ENCODE results near the gene INVS.

INVS gene

GRCh38 chr9:100340224-100340623 lies 241.2 kb downstream of the INVS start:
- H2AFZ ChIP-seq (ENCODE audit: low read depth, low read length) = no peak overlapping the region
- no peaks in the 10 kb centered on the region; the same call in 1 of the 2 replicates for H3K4me1 ChIP-seq (ENCODE audit: insufficient read depth, low read length)
- no peaks in the 10 kb centered on the region for H3K27me3 ChIP-seq (ENCODE audit: insufficient read depth, low read length, poor library complexity)
- peaks cover 81% of the 10 kb centered on the region for H3K79me2 ChIP-seq (ENCODE audit: insufficient read depth, low read length)
- no peak overlapping the region for H3K27ac ChIP-seq (ENCODE audit: low read length)
- DNase-seq (no peak), ATAC-seq (ENCODE audit: insufficient read depth, low read depth) (no peak)
- TF ChIP-seq EZH2 (IDR thresholded peaks at IDR 0.05; ENCODE audit: borderline replicate concordance, low read depth, low read length, severe bottlenecking) (no peak), CTCF (IDR thresholded peaks at IDR 0.05; ENCODE audit: borderline replicate concordance, extremely low read depth, low read length, poor library complexity, severe bottlenecking) (no peak)
- peaks cover 18% of the 10 kb centered on the region for H4K20me1 ChIP-seq (ENCODE audit: insufficient read depth, low read length)
- H3K36me3 ChIP-seq (ENCODE audit: insufficient read depth, low read length) = peaks cover 58% of the 10 kb centered on the region
- H3K9me3 ChIP-seq (ENCODE audit: insufficient read depth, low read length, severe bottlenecking) = no peaks in the 10 kb centered on the region
- H3K9ac ChIP-seq (ENCODE audit: low read depth, low read length) = no peak overlapping the region
- no peak overlapping the region for H3K4me2 ChIP-seq (ENCODE audit: insufficient read depth, low read length)
- no peak overlapping the region for H3K4me3 ChIP-seq (ENCODE audit: low read depth in 1 of 2, low read length in 2 of 2)

- no peaks in the 10 kb centered on the region for H3K27me3 ChIP-seq (ENCODE audit: insufficient read depth, low read length, poor library complexity)
- H3K4me1 ChIP-seq (ENCODE audit: insufficient read depth, low read length) = peaks cover 2% of the 10 kb centered on the region; the same call in 1 of the 2 replicates
- H4K20me1 ChIP-seq (ENCODE audit: insufficient read depth, low read length) = peaks cover 31% of the 10 kb centered on the region
- DNase-seq (no peak), ATAC-seq (ENCODE audit: insufficient read depth, low read depth) (no peak)
- no peak overlapping the region for H3K4me2 ChIP-seq (ENCODE audit: insufficient read depth, low read length)
- H3K36me3 ChIP-seq (ENCODE audit: insufficient read depth, low read length) = peaks cover 61% of the 10 kb centered on the region
- TF ChIP-seq EZH2 (IDR thresholded peaks at IDR 0.05; ENCODE audit: borderline replicate concordance, low read depth, low read length, severe bottlenecking) (no peak), CTCF (IDR thresholded peaks at IDR 0.05; ENCODE audit: borderline replicate concordance, extremely low read depth, low read length, poor library complexity, severe bottlenecking) (no peak)
- no peak overlapping the region for H3K27ac ChIP-seq (ENCODE audit: low read length)
- H3K9ac ChIP-seq (ENCODE audit: low read depth, low read length) = no peak overlapping the region
- H3K9me3 ChIP-seq (ENCODE audit: insufficient read depth, low read length, severe bottlenecking) = no peaks in the 10 kb centered on the region
- no peak overlapping the region for H3K4me3 ChIP-seq (ENCODE audit: low read depth in 1 of 2, low read length in 2 of 2)
- no peak overlapping the region for H2AFZ ChIP-seq (ENCODE audit: low read depth, low read length)
- H3K79me2 ChIP-seq (ENCODE audit: insufficient read depth, low read length) = peaks cover 86% of the 10 kb centered on the region
These were observed 242.8 kb downstream of the INVS start for GRCh38 chr9:100341889-100342288.

GRCh38 chr9:100346836-100347235 lies 247.8 kb downstream of the INVS start:
- H2AFZ ChIP-seq (ENCODE audit: low read depth, low read length) = no peak overlapping the region
- DNase-seq = no peak

More at GRCh38 chr9:100346836-100347235, 247.8 kb downstream of the INVS start:
- Histone ChIP-seq H3K79me2 (ENCODE audit: insufficient read depth, low read length) (peaks cover 99% of the 10 kb centered on the region), H3K27ac (ENCODE audit: low read length) (no peak overlapping the region), H3K27me3 (ENCODE audit: insufficient read depth, low read length, poor library complexity) (no peaks in the 10 kb centered on the region), H3K9me3 (ENCODE audit: insufficient read depth, low read length, severe bottlenecking) (no peaks in the 10 kb centered on the region), H4K20me1 (ENCODE audit: insufficient read depth, low read length) (peaks cover 65% of the 10 kb centered on the region), H3K36me3 (ENCODE audit: insufficient read depth, low read length) (peaks cover 47% of the 10 kb centered on the region), H3K9ac (ENCODE audit: low read depth, low read length) (no peak overlapping the region), H3K4me3 (ENCODE audit: low read depth in 1 of 2, low read length in 2 of 2) (no peak overlapping the region), H3K4me1 (ENCODE audit: insufficient read depth, low read length) (peaks cover 30% of the 10 kb centered on the region), H3K4me2 (ENCODE audit: insufficient read depth, low read length) (no peak overlapping the region)
- TF ChIP-seq EZH2 (IDR thresholded peaks at IDR 0.05; ENCODE audit: borderline replicate concordance, low read depth, low read length, severe bottlenecking) (no peak), CTCF (IDR thresholded peaks at IDR 0.05; ENCODE audit: borderline replicate concordance, extremely low read depth, low read length, poor library complexity, severe bottlenecking) (no peak)
- no peak for ATAC-seq (ENCODE audit: insufficient read depth, low read depth)
